ENCODE measurements around the gene TDRD7.

TDRD7 gene

GRCh38 chr9:97398999-97399758, 12.7 kb upstream of the TDRD7 start:
- peaks cover 8% of the 10 kb centered on the region for H3K9me3 Mint-ChIP-seq (ENCODE audit: low read depth)
- peaks cover 2% of the 10 kb centered on the region for H3K27me3 Mint-ChIP-seq
- no peak overlapping the region for H3K4me3 Mint-ChIP-seq
- peaks cover 4% of the 10 kb centered on the region for H3K36me3 Mint-ChIP-seq
- H3K27ac Mint-ChIP-seq = no peak overlapping the region
- H3K4me1 Mint-ChIP-seq (ENCODE audit: low read depth) = peaks cover 2% of the 10 kb centered on the region

DNA sequence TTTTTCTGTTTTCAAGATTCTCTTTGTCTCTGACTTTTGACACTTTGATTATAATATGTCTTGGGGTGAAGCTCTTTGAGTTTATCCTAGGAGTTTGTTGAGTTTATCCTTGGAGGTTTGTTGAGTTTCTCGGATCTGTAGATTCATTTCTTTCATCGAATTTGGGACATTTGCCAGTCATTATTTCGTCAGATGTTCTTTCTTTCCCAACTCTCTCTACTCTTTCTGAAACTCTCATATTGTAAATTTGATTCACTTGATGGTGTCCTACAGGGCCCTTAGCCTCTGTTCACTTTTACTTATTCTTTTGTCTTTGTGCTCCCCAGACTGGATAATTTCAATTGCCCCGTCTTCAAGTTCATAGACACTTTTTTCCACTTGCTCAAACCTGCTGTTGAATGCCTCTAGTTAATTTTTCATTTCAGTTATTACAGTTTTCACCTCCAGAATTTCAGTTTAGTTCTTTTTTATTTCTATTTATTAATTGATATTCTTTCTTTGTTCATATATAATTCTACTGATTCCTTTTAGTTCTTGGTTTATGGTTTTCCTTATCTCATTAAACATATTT, 8.1 kb upstream of the TDRD7 start:
- H3K4me1 Mint-ChIP-seq (ENCODE audit: low read depth) = peaks cover 2% of the 10 kb centered on the region
- peaks cover 12% of the 10 kb centered on the region for H3K9me3 Mint-ChIP-seq (ENCODE audit: low read depth)
- H3K27ac Mint-ChIP-seq = no peak overlapping the region
- peaks cover 4% of the 10 kb centered on the region for H3K36me3 Mint-ChIP-seq
- H3K27me3 Mint-ChIP-seq = peaks cover 15% of the 10 kb centered on the region
- H3K4me3 Mint-ChIP-seq = no peak overlapping the region

- peaks cover 12% of the 10 kb centered on the region for H3K9me3 Mint-ChIP-seq (ENCODE audit: low read depth)
- H3K27ac Mint-ChIP-seq = no peak overlapping the region
- H3K4me1 Mint-ChIP-seq (ENCODE audit: low read depth) = no peaks in the 10 kb centered on the region
- peaks cover 4% of the 10 kb centered on the region for H3K36me3 Mint-ChIP-seq
- H3K4me3 Mint-ChIP-seq = no peak overlapping the region
- H3K27me3 Mint-ChIP-seq = peaks cover 18% of the 10 kb centered on the region
Observed at GRCh38 chr9:97405551-97405950, 6.3 kb upstream of the TDRD7 start.

DNA sequence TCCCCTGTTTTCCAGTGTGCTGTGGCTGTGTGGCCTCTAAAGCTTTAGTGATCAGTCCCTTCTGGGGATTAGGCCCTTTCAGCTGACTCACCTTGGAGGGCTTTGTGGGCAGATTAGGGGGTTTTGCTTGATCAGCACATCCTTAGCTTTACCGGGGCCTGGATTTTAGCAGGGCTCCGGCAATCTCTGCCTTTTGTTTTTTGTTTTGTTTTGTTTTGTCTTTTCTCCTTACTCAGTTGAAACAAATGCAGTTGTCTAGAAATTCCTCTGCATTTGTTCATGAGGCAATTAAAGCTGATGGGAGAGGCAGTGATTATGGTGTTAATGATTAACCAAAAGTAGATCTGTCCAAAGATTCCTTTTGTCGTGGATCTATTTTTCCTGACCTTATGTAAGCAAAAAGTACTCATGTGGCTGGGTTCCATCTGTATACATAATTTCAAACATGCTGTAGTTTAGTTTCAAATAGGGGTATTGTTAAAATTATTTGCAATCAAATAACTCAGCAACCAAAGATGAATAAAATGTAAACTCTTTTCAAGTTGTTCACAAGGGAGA, 5.2 kb upstream of the TDRD7 start:
- H3K27me3 Mint-ChIP-seq = peaks cover 18% of the 10 kb centered on the region
- no peak overlapping the region for H3K27ac Mint-ChIP-seq
- H3K4me1 Mint-ChIP-seq (ENCODE audit: low read depth) = peaks cover 5% of the 10 kb centered on the region
- H3K36me3 Mint-ChIP-seq = peaks cover 4% of the 10 kb centered on the region
- peaks cover 12% of the 10 kb centered on the region for H3K9me3 Mint-ChIP-seq (ENCODE audit: low read depth)
- H3K4me3 Mint-ChIP-seq = no peak overlapping the region

DNA sequence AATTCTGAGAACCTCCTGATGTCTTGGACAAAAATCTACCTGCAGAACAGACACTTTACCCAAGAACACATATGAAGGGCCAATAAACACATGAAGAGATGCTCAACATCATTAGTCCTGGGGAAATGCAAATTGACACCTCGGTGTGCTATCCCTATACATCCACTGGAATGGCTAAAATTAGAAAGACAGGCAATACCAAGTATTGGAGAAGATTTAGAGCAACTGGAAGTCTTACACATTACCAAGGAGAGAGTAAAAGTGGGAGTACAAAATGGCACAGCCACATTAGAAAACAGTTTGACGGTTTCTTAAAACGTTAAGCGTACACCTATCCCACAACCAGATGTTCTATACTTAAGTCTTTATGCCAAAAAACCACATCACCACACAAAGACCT, 3.3 kb upstream of the TDRD7 start:
- Mint-ChIP-seq H3K9me3 (ENCODE audit: low read depth) (peaks cover 10% of the 10 kb centered on the region), H3K4me3 (no peak overlapping the region), H3K27me3 (peaks cover 16% of the 10 kb centered on the region), H3K27ac (no peak overlapping the region), H3K36me3 (peaks cover 2% of the 10 kb centered on the region), H3K4me1 (ENCODE audit: low read depth) (peaks cover 15% of the 10 kb centered on the region)

DNA sequence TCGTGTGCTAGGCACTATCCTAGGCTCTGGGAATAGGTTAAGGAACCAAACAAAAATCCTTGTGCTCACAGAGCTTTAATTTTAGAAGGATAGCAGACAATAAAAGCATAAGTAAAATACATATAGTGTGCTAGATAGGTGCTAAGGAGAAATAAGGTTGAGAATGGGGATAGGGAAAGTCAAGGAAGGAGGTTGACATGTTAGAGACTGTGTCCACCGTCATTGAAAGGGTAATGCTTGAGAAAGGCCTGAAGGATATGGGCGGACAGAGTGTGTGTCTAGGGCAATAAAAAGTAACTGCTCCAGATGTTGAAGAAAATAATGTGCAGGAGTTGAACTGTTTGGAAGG, 482 bp upstream of the TDRD7 start:
- Mint-ChIP-seq H3K4me1 (ENCODE audit: low read depth) (peaks cover 28% of the 10 kb centered on the region), H3K36me3 (no peaks in the 10 kb centered on the region), H3K9me3 (ENCODE audit: low read depth) (no peaks in the 10 kb centered on the region), H3K27me3 (peaks cover 12% of the 10 kb centered on the region), H3K4me3 (peak overlapping the region; percentile 90), H3K27ac (peak overlapping the region; percentile 80)

DNA sequence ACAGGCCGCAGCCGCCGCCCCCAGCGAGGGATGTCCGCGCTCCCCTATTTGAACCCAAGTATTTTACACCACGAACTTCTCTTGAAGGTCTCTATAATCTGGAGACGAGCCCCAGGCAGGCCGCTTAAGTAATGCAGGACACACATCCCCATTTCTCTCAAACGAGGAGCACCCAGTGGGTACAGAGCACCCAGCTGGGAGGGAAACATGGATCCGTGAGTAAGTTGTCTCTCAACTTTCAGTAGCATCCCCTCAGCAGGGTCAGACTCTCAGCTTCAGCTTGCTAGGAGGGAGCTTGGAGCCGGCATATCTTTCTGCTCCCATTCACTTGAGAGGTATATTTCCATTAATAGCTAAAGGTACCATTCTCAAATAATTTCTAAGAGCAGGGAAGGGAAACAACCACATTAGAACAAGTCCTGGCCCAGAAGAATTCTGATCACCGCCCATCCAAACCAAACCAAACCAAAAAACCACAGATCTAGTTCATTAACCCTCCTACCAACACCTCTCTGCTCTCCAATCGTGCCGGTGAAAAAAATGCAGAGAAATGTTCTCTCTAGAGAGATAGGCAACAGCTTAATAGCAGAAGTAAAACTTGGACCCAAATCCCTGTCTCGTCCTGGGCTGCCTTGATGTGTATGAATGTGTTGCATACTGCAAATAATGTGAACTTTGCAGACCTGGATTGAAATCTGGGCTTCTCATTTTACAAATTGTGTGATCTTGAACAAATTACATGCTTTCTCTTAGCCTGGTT, 910 bp downstream of the TDRD7 start:
- Mint-ChIP-seq H3K27ac (peak overlapping the region; percentile 74), H3K4me1 (ENCODE audit: low read depth) (peaks cover 28% of the 10 kb centered on the region), H3K4me3 (peak overlapping the region; percentile 81), H3K36me3 (no peaks in the 10 kb centered on the region), H3K9me3 (ENCODE audit: low read depth) (no peaks in the 10 kb centered on the region), H3K27me3 (peaks cover 6% of the 10 kb centered on the region)

DNA sequence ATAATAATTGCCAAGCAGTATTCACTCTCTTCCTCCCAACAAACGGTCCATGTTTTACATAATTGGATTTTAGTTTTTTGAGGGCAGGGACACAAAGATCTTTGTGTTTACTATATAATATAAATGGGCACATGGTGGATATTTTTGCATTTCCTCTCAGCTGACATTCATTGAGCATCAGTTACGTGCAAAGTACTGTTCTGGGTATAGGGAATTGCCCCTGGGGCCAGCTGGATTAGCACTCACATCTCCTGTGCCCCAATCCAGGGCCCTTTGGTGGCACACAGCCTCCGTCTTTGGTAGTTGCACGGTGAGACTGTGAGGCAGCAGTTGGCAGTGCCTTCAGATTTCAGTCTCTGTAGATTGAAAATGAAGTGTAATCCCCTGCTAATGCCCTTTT, 1.6 kb downstream of the TDRD7 start:
- Mint-ChIP-seq H3K4me1 (ENCODE audit: low read depth) (peaks cover 30% of the 10 kb centered on the region), H3K4me3 (peak overlapping the region; percentile 81), H3K36me3 (no peaks in the 10 kb centered on the region), H3K9me3 (ENCODE audit: low read depth) (no peaks in the 10 kb centered on the region), H3K27ac (no peak overlapping the region), H3K27me3 (peaks cover 4% of the 10 kb centered on the region)

DNA sequence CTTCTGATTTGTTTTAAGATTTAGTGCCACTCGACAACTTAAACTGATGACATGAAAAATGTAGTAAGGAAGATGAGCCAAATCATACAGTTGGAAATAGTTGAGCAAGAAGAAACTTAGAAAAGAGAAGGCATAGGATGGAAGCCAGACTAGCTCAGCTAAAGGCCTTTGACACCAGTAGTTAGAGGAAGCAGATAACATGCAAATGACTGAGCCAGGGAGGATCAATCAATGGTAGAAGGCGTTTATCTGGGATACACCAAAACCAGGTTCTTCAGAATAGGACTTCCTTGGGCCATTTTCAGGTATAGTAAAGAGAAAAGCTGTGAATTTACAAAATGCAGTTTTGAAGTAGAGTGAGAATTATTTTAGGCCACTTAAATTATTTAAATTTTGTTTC, 3.2 kb downstream of the TDRD7 start:
- Mint-ChIP-seq H3K4me1 (ENCODE audit: low read depth) (peaks cover 36% of the 10 kb centered on the region), H3K36me3 (no peaks in the 10 kb centered on the region), H3K9me3 (ENCODE audit: low read depth) (no peaks in the 10 kb centered on the region), H3K4me3 (no peak overlapping the region), H3K27ac (no peak overlapping the region), H3K27me3 (no peaks in the 10 kb centered on the region)

- Mint-ChIP-seq H3K27me3 (no peaks in the 10 kb centered on the region), H3K36me3 (peaks cover 12% of the 10 kb centered on the region), H3K9me3 (ENCODE audit: low read depth) (no peaks in the 10 kb centered on the region), H3K4me1 (ENCODE audit: low read depth) (peaks cover 19% of the 10 kb centered on the region), H3K4me3 (no peak overlapping the region), H3K27ac (no peak overlapping the region)
Observed at GRCh38 chr9:97418880-97419279, 7.0 kb downstream of the TDRD7 start.

DNA sequence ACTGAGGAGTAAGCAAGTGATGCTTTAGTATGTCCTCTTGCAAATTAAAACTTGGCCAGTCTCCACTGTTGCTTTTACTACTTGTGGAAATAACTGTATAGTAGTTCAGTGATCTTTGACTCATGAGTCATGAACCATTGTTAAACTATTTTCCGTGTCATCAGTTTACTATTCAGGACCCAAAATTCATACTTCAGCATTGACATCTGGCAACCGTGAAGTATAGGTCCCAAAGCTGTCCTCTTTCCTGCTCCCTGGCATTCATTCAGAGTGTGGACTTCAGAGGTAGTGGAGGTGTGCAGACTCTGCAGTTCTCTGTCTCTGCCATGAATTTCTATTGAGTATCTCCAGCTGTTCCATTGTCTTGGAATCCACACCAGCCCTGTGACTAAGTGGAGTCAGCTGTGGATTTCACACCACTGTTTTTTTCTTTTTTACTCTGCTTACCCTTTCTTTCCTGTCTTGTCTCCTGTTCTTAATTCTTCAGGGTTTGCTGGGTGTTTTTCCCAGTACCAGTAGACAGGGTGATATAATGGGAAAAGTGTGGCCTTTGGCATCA, 7.5 kb downstream of the TDRD7 start:
- peaks cover 14% of the 10 kb centered on the region for H3K36me3 Mint-ChIP-seq
- H3K4me3 Mint-ChIP-seq = no peak overlapping the region
- H3K9me3 Mint-ChIP-seq (ENCODE audit: low read depth) = peaks cover 3% of the 10 kb centered on the region
- H3K27me3 Mint-ChIP-seq = no peaks in the 10 kb centered on the region
- peaks cover 14% of the 10 kb centered on the region for H3K4me1 Mint-ChIP-seq (ENCODE audit: low read depth)
- no peak overlapping the region for H3K27ac Mint-ChIP-seq

DNA sequence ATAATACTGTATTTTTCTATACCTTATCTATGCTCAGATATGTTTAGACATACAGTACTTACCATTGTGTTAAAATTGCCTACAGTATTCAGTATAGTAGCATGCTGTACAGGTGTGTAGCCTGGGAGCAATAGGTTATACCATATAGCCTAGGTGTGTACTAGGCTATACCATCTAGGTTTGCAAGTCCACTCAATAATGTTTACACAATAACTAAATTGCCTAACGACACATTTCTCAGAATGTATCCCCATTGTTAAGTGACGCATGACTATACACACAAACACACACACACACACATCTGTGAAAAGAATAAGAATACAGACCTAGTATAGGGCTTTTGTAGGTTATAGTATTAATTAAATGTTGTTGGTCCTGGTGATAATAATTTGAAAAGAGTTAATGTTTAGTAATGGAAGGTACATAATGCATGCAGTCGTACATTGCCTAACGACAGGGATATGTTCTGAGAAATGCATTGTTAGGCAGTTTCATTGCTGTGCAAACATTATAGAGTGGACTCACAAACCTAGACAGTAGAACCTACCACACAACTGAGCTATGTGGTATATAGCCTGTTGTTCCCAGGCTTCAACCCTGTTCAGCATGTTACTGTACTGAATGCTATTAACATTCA, 13.6 kb downstream of the TDRD7 start:
- Mint-ChIP-seq H3K4me1 (ENCODE audit: low read depth) (peaks cover 2% of the 10 kb centered on the region), H3K27me3 (no peaks in the 10 kb centered on the region), H3K27ac (no peak overlapping the region), H3K4me3 (no peak overlapping the region), H3K36me3 (peaks cover 18% of the 10 kb centered on the region), H3K9me3 (ENCODE audit: low read depth) (peaks cover 3% of the 10 kb centered on the region)

- Mint-ChIP-seq H3K9me3 (ENCODE audit: low read depth) (peaks cover 3% of the 10 kb centered on the region), H3K27ac (no peak overlapping the region), H3K27me3 (no peaks in the 10 kb centered on the region), H3K36me3 (peaks cover 16% of the 10 kb centered on the region), H3K4me3 (no peak overlapping the region), H3K4me1 (ENCODE audit: low read depth) (peaks cover 2% of the 10 kb centered on the region)
Observed at GRCh38 chr9:97425973-97426336, 14.1 kb downstream of the TDRD7 start.

DNA sequence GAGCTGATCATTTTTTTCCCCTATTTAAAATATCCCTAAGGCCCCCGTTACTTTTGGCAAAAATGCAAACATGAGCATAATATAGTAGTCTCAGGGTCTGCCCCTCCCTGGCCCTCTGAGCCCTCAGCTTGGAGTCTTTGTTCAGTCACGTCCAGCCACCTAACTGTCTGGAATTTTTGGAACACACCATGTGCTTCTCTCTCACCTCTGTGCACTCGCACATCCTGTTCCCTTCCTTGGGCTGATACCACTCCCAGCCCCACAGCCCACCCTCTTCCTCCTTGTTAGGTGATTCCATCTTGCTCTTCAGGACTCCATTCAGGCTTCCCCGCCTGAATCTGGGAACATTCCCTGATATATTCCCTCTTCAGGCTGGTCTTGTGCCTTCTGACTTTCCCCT, 16.0 kb downstream of the TDRD7 start:
- Mint-ChIP-seq H3K36me3 (peaks cover 19% of the 10 kb centered on the region), H3K27ac (no peak overlapping the region), H3K4me1 (ENCODE audit: low read depth) (peaks cover 2% of the 10 kb centered on the region), H3K9me3 (ENCODE audit: low read depth) (peaks cover 3% of the 10 kb centered on the region), H3K27me3 (no peaks in the 10 kb centered on the region), H3K4me3 (no peak overlapping the region)
